Stimulated activated CD8-positive, alpha-beta memory T cell treated with anti-CD3 and anti-CD28 coated beads, Interleukin-15, amount 100 ng/mL, for 48 hours (primary cell): Measurements from ENCODE around the gene OR4D11.
"Not testable (repeated sequence)": the region's sequence is repeated elsewhere in the genome, so short reads cannot be mapped to it uniquely, and the experiment has no call there.

Experiments
- DNase-seq, 2 donors: peaks; one replicate each; pipeline ENCODE4 v3.0.0-alpha.2; 2020; ENCODE audit warnings: low read depth in 2 of 2

OR4D11 gene

DNA sequence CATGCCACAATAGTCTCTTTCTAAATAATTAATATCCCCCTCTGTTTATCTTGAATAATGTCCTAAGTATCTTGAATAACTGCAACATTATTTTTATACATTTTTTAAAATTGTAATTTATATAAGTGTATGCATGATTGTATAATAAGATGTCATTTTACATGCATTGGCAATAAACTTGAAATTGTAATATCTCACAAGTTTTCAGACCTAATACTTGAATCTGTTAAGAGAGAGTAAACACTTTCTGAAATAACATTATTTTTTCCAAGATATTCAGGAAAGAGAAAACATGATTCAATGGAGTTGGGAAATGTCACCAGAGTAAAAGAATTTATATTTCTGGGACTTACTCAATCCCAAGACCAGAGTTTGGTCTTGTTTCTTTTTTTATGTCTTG, at the start of gene OR4D11:
TSS of gene OR4D11 (plus strand) at position 301 of the 400 bp plus-strand sequence. CDS start at position 301, 0 bp downstream.
- no peak for DNase-seq

- no peak for DNase-seq
Measured at GRCh38 chr11:59456661-59457060, 46.7 kb upstream of the OR4D11 start, which contains the start of gene OR4D6. TSS of gene OR4D6 (plus strand) at chr11:59456961. CDS start at chr11:59456961, 0 bp downstream.

DNA sequence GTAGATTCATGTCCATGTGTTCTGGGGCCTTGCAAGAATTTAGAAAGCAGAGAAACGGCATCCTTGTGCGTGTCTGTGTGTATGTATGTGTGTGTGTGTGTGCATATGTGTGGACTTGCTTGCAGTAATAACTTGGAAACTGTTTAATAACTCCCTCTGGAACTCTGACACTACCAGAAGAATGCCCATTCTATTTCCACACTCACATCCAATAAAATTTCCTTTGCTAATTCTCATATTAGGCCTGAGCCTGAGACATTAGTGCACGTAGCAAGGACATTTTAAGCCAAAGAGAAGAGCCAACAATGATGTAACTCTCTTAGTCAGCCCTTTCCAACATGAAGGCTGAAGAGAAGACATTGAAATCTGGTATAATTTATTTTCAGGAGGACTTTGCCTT, 43.5 kb upstream of the OR4D11 start:
- DNase-seq = no peak

DNA sequence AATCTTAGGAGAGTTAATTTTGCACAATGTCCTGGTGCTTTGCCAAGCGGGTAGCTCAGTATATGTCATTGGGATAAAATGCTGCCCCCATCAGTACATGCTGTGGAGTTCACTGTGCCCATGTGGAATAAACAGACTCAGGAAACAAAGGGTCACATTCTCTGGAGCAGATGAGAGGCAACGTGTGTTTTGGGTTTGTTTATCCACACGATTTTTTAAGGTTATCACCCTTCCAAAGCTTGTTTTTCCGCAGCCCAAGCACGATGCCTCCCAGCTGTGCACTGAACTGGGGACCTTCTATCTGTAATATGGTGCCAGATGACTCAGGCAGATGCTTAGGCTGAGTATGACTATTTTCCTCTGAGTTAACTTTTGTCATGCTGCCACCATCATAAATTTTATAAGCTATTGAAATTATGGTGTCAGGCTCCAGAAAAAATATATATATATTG, 40.2 kb upstream of the OR4D11 start:
- DNase-seq = no peak

DNA sequence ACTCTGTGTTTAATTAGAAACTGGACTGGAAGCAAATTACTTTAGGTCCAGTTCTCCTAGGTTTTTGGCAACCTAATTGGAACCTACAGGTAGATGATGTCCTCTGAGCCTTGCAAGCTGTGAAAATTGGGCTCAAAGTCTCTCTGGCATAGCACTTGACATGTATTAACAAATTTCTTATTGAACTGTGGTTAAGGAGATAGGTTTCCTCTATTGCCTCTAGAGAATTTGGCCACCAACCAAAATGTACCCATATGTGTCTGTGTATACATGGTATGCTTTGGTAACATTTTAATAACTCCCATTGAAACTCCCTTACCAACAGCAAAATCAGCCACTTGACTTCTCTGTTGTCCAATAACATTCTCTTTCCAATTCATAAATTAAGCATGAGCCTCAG, 30.4 kb upstream of the OR4D11 start, which contains the start of gene OR4D10:
TSS of gene OR4D10 (plus strand) at position 301 of the 400 bp plus-strand sequence. CDS start 4,115 bp downstream, outside the sequence.
- no peak for DNase-seq

- no peak for DNase-seq
Measured at GRCh38 chr11:59475176-59475575, 28.2 kb upstream of the OR4D11 start.

- no peak for DNase-seq
Measured at GRCh38 chr11:59479906-59480305, 23.5 kb upstream of the OR4D11 start.

- no peak for DNase-seq
Measured at GRCh38 chr11:59480359-59480758, 23.0 kb upstream of the OR4D11 start.

GRCh38 chr11:59501931-59502330, 1.4 kb upstream of the OR4D11 start:
- no peak for DNase-seq

DNA sequence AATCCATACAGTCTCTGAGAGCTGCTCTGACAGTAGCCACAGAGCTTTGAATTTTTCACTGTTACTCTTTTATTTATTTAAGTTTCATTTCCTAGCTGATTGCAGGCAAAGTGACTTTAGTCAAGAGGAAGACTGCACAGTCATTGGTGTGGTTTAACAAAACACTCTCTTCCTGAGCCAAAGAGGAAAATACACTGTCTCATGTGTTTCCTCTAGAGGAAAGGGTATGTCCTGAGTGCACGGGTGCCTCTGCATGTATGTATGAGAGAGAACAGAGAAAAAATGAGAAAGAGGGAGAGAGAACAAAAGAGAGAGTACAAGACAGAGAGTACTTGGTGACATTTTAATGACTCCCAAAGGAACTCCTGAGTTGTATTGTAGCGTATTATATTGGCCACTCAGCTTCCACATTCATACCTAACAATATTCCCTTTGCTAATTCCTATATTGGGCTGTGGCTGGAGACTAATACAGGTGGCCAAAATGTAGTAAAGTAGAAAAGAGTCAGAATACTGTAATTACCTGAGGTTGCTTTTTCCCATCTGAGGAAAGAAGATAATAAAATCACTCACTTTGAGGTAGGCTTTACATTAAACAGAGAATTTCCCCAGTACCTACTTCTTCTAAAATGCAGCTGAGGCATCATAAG, 7.7 kb downstream of the OR4D11 start, which contains the start of gene OR4D9:
TSS of gene OR4D9 (plus strand) at position 599 of the 649 bp plus-strand sequence. CDS start 3,374 bp downstream, outside the sequence.
- DNase-seq = no peak

DNA sequence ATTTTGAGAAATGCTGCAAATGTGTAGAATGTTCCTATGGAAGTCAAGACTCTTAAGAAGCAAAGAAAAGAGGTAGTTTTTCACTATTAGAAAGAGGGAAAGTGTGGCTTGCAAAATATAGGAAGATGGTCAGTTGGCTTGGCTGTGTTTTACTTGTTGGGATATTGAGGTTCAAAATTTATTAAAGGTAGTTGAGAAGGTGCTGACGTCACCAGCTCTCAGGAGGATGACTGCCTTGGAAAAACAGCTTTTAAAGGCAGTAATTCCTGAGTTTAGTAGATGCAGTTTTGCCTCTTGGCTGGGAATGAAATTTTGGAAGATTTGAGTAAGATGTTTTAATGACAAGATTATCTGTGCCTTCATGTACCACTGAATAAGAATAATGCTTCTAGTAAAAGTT, 8.3 kb downstream of the OR4D11 start:
- DNase-seq = no peak

DNA sequence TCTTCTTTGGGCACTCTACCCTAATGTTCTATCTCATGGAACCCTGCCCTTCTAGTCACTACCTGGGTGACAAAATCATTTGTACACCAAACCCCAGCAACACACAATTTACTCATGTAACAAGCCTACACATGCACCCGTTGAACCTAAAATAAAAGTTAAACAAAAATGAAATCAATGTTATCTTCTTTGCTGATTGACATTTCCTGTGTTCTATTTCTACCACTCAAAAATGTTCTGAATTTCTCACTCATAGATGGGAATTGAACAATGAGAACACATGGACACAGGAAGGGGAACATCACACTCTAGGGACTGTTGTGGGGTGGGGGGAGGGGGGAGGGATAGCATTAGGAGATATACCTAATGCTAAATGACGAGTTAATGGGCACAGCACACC, 16.8 kb downstream of the OR4D11 start:
- DNase-seq = not testable (repeated sequence)

GRCh38 chr11:59520741-59521140, 17.4 kb downstream of the OR4D11 start:
- DNase-seq = no peak

DNA sequence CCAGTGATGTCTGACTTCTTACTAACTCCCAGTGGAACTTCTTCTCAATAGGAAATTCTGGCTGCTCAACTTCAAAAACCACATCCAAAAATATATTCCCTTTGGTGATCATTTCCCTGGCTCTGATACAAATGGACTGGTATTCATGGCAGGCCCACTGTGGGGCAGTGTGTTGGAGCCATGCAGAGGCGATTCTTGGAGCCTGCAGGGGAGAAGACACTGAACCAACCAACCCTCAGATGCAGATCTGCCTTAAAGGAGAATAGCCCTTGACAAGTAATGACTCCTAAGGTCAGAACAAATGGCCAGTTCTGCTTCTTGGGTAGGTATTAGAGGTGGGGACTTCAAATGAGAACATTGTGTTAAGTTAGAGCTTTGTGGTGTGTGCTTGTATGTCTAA, 20.2 kb downstream of the OR4D11 start:
- DNase-seq = no peak

DNA sequence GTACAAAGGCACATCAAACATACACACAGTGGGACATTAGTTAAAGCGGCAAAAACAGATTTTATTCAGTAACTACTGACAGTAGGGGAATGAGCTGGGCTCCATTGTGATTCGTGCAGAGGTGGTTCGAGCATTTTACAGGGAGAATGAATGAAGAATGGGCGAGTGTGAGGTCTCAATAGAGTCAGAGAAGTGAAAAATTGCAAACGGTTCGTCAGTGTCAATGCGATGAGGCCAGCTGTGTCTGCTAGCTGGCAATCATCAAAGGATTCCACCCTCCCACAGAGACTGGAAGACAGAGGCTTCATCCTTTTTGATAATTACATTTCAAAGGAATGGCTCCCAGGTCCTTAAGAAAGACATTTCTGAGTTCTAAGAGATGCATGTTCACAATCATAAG, 25.3 kb downstream of the OR4D11 start:
- DNase-seq = no peak

- DNase-seq = no peak
Measured at GRCh38 chr11:59532620-59533019, 29.2 kb downstream of the OR4D11 start.

DNA sequence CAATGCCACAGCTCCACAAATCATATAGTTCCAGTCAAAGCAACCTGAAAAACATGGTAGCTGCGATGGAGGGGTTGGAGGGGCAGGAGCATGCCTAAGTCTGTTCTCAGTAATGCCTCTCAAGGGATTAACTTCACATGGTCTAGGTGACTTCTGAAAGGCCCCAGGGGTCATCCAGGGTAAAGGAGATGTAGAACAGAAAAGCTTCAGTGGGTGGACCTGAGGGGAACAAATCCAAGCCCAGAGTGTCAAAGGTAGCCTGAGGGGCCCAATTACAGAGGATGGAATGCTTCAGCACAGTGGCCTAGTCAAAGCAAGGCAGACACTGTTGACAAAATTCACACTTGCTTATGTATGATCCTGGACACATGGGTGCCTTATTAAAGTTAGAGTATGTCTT, 31.3 kb downstream of the OR4D11 start:
- DNase-seq = no peak

DNA sequence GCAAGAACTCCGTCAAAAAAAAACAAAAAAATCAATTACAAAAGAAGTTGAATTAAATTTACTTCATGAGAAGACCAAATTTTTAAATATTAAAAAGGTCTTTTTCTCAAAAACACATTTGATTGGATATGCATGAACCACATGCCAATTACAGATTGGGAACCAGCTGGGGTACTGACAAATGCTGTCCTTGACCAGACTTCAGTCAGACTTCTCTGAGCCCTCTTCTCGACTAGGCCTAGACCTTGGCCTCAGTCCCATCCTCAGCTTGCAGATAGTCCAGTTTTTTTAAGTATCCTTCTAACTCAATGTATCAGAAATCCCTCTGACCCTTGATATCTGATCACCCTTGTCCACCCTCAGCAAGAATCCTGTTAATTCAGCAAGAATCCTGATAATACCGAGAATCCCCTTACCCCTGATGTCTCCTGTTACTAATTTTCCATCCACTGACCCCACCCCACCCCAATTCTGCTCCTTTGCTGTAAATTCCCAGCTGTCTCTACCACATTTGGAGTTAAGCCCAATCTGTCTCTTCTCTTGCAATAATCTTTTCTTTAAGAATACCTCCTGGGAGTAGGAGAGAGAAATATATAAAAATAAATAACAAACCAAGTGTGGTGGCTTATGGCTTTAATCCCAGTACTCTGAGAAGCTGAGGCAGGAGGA, 38.9 kb downstream of the OR4D11 start:
- DNase-seq = no peak

- not testable (repeated sequence) for DNase-seq
Measured at GRCh38 chr11:59543713-59544112, 40.3 kb downstream of the OR4D11 start.

GRCh38 chr11:59544869-59545178, 41.4 kb downstream of the OR4D11 start:
- DNase-seq = no peak

- DNase-seq = no peak
Measured at GRCh38 chr11:59545179-59546020, 42.0 kb downstream of the OR4D11 start.

GRCh38 chr11:59547605-59548308, 44.4 kb downstream of the OR4D11 start:
- DNase-seq = not testable (repeated sequence)
